ENCODE results near the gene PGBD5.

The PGBD5 gene

DNA sequence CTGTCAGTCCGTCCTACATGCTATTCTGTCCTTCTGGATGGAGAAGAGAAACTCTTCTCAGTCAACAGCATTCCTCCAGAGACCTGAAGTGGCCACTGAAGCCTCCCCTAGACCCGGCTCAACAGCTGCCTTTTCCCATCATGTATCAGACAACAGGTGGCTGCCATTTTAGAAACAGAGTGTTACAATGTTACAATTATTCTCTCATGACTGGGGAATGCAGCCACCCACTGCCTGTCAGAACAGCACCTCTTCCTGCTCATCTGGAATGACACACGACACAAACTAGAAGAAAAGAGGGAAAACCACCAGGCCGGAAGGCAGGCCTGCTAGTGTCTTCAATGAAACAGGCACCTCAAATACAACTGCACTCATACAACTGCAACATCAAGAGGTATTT is 105.3 kb downstream of the PGBD5 start:
- no peak for DNase-seq

DNA sequence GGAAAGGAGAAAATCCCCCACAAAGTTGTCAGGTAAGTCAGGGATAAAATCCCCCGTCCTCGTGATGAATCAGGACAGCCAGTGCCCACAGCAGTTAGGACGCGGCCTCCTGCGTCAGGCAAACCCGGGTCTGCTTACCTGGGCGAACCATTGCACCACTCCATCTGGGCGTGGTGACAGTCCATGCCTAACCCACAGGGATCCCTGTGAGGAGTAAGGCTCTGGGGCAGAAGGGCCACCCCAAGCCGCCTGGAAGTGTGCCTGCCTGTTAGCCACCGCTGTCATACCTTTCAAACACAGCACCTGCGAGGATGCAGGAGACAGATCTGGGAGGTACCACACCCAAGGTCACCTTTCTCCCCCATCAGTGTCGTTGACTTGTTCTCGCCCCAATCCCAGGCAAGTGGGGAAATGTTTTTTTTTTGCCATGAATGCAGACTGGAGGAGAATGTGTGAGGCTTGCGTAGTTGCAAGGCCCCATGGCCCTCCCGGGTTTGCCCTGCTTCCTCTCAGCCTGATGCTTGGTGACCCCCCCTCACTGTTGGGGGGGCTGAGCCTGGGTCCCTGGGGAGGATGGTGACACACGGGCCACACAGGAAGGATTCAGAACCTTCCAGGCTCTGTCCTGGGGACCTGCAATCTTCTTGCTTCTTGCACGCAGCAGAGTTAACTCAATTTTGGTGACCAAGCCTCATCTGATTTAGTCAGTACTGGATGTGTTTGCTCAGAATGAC is 107.0 kb downstream of the PGBD5 start:
- no peak for DNase-seq

DNA sequence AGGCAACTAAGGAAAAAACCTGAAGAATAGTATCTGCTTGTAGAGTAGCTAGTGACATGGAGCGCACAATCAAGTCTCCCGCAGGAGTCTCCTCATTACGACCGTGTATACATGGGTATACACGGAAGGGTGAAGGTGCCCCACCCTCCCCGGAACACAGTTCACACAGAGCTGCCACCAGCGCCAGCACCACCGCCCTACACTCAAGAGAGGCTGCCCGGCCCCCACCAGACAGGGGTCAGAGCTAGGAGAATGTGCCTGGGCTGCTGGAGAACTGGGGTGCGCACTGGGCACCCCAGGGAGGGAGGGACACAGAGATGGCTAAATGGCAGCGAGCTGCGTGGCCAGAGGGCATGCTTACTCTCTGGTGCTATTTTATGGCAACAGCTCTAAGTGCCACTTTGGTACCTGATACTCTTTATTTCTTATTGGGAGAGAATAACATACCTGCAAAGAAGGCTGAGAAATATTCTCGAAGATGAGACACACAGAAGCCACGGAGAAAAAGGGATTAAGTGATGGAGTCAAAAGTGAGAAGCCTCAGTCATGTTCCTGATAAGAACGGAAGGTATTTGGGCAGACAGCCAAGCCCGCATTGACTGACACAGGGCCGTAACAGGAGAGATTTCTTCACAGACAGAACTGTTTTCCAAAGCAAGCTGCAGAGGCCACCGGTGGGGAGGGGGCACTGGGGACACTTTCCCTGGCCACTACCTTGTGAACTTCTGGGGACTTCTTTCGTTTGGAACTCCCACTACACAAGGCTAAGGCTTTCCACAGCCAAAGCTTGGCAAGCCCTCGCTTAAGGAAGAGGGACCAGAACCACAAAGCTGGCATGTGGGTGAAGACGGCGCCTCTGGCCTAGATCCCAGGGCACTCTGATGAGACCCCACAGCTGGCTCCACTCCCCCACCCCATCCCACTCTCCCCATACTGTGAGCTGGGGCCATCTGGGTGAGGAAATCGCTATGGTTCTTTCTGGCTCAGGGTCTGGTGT is 108.0 kb downstream of the PGBD5 start:
- DNase-seq, result no peak

DNA sequence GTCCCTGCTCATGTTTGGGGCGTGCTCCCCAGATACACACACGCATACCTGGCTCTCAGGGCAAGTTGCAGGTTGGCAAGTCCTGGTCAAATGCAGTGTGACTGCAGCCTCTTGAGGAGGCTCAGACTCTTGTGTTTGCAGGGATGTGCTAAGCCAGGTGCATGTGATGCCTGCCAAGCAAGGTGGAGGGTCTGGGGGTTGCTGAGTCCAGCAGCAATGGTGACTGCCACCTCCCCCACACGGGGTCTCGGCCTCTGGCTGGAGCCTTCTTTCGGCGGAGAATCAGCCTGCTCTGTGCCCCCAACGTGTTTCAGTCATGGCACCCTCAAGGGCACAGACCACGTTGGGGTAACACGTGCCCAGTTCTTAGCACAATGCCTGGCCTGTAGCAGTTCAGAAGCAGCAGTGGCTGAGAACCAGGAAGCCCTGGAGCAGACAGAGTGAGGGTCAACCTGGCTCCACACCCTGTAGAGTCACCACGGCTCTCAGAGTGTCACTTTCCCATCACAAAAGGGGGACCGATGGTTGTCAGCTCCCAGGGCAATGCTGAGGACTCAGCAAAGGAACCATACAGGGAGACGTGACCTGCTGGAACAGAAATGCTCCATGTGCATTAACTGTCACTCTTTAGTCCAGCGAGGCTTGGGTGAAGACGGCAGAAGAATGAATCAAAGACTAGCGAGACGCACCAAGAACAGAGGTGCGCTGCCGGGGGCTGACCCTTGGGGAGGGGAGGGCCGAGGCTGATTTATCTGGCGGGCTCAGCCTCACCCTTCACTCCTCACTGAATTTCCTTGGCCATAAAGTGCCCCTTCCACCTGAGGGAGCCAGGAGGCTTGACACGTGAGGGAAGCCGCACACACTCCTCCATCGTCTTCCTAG is 109.0 kb downstream of the PGBD5 start:
- no peak for DNase-seq

DNA sequence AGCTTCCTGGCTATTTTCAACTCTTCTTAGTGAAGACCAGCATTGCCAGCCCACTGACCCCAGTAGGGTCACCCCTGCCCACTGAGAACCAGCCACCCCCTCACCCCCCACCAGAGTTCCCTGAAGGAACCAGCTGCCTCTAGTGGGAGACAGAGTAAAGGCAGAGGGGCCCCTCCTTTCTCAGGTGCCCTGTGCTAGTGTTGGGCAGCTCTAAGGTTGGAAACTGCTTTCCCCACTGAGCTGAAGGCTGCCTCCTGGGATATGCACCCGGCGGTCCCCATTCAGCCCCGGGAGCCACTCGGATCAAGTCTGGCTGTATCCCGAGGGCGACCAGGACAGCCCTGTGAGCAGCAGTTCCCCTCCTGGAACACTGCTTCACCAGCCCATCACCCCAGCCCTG is 111.0 kb downstream of the PGBD5 start:
- DNase-seq, result no peak

DNA sequence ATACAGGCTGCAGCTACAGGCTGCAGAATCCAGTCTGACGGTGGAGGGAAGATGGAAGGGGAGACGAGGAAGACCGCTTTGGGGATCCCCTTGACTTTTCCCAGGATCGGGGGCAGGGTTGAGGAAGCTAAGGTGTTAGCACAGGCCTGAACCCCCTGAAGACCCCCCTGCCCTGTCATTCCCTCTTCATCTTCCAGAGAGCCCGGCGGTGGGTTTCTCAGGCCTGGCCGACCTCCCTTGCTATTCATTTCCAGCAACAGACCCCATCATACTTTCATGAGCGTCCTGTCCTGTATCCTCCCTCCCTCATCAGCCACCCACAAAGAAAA is 112.0 kb downstream of the PGBD5 start:
- DNase-seq, result no peak

DNA sequence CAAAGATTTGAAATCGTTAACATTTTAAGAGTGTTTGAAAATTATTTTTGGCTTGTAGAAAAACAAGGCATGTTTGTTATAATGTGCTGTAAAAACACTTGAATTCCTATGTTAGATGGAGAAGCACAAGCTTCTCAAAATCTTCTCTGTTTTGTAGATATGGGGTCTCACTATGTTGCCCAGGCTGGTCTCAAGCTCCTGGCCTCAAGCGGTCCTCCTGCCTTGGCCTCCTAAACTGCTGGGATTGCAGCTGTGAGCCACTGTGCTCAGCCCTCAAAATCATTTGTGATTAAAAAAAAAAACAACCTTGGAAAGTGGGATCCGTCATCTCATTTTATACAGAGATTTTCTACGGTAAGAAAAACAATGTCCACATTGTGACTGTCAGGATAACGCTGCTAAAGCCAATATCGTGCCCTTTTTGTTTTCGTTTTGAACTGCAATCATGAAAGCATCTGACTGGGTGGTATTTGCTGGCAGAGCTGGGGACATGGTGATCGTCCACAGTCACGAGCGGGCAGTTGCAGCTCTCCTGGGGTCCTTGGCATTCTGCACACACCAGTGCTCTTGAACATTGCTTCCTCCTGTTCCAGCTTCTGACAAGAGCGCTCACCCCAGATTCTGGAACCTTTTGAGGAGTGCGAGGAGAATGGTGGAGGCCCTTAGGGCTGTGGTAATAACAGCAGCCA is 112.5 kb downstream of the PGBD5 start:
- DNase-seq, result no peak

DNA sequence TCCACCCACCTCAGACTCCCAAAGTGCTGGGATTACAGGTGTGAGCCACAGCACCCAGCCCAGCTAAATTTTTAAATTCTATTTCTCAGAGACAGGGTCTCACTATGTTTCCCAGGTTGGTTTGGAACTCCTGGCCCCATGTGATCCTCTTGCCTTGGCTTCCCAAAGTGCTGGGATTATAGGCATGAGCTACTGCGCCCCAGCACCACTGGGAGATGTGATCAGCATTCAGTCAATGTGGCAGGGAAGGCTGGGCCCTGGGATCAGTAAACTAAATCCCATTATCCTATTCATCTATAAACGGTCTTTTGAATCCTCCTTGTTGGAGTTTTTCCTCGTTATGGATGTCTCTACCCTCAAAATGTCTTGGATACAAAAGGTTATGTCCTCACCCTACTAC is 113.5 kb downstream of the PGBD5 start:
- DNase-seq, result no peak

DNA sequence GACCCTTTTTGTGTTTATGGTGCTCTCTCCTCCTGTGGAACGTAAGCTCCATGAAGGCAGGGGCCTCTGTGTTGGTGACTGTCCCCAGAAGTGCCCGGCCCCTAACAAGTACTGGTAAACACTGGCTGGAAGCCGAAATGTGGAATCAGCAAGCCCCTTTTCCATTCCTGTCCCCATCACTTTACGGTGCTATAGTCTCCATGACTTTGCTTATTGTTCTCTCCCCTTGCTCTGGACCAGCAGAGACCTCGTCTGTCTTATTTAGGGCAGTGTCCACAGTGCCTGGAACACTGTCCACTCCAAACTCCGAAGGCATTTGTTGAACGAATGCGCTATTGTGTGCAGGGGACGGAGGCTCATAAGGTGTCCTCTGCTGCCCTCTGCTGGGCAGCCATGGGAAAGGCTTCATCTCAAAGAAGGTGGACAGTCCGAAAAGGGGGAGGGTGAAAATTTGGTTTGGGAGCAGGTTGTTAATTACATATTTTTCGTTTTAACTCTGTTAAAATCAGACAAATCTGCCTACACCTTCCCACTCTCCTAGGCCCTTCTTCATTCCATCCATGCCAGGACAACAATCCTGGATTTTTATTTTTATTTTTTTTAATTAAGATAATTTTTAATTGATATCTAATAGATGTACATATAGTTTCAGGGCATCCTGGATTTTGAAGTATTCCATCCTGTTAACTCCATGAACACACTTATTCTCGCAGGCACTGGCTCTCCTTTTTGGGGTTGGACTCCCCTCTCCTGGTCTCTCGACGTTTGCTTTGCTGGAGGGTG is 115.6 kb downstream of the PGBD5 start:
- DNase-seq, result peak; percentile 70

DNA sequence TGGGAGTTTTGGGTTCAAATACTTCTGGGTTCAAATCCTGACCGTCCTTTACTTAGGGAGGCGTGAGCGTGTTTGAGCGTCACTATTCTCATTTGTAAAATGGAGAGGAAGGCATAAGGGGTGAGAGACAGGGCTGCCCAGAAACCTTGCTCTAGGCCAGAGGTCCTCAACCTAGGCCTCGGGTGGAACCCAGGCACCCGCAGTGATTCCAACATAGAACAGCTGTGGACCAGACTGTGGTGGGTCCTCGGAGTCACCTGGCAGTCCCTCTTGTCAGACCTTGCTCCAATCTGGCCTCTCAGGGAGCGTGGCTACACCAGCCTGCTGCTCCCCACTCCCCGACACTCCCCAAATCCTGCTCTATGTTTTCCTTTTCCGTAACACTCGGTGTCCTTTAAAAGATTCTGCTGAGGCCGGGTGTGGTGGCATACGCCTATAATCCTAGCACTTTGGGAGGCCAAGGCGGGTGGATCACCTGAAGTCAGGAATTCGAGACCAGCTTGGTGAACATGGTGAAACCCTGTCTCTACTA is 116.4 kb downstream of the PGBD5 start:
- DNase-seq, result no peak

DNA sequence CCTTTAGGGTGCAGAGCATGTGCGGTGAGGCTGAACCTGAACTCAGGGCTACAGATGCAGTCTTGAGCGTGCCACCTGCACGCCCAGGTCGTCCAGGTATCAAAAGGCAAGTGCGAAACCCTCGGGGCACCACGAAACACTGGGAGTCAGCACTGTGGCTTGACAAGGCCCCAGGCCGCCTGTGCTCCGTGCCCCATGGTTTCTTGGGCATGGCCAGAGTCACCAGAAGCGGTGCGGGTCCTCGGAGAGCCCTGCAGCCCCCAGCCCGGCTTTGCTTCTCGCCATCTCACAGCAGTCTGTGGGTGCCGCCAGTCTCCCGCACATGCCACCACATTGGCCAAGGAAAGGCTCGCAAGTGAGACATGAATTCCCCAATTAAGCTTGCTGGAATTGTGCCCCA is 117.3 kb downstream of the PGBD5 start:
- no peak for DNase-seq

DNA sequence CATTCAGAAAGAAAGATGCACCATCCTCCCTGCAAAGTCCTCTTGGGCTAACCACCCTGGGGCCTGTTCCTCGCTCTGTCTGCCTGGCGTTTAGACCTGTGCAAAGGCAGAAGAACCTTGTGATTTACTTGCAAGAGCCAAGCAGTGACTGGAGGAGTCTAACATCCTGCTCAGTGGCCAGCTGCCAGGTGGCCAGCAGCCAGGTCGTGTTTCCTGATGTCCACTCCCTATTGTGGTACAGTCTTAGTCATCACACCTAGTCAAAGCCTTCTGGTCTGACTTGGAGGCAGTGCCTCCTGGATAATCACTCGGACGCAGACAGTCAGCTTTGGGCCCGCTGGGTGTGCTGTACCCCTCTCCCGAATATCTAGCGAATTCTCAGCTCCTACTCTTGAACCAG is 118.1 kb downstream of the PGBD5 start:
- DNase-seq, result no peak

DNA sequence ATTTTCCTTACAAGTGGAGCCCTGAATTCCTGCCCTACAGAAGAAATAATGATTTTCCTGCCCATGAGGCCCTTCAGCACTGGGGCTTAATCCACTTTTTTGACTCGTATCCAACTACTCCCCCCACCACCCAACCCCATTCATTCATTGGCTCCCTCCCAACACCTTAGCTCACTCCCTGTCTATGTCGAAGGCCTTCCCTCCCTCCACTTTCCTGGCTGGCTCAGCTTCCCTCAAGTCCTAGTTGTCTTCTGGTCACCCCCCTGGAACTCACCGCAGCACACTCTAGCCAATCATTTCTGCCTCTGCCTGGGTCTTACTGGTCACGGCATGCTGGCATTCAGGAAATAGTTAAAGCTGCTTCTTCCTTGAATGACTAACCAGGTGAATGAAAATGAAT is 118.9 kb downstream of the PGBD5 start:
- no peak for DNase-seq

DNA sequence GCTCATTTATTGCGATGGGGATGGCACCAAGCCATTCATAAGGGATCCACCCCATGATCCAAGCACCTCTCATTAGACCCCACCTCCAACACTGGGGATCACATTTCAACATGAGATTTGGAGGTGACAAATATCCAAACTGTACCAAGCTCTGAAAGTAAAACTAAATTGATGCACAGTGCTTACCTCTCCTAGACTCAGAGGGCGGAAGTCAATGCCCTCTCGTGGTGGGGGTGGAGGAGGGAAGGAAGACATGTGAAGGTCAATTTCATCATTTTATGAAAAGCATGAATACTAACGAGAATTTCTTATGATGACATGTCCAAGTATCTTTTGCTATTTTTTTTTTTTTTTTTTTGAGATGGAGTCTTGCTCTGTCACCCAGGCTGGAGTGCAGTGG is 120.0 kb downstream of the PGBD5 start:
- DNase-seq, result peak; percentile 42

DNA sequence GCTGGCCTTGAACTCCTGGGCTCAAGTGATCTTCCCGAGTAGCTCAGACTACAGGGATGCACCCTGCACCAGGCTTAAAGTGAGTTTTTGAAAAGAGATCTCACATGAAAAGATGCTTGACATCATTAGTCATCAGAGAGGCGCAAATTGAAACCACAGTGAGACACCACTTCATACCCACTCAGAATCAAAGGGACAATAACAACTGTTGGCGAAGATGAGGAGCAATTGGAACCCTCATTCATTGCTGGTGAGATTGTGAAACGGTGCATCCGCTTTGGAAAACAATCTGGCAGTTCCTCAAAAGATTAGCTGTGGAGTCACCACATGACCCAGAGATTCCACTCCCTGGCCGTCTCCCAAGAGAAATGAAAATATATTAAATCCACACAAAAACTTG is 122.3 kb downstream of the PGBD5 start:
- DNase-seq, result no peak

DNA sequence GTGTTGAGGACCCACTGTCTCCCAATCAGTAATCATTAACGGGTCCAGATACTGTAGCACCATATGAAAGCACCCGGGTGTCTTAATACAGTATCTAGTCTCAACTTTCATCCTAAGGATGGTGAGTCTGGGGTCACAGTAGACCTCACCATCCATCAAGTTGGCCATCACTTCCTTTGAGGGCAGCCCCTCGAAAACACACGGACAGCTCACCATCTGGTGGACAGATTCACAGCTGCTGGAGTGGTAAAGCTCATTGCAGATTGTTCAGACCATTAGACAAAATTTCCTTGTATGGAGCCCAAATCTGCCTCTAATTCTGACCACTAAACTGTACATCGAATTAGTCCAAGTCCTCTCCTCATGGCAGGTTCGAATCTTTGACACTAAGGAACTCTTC is 123.1 kb downstream of the PGBD5 start:
- no peak for DNase-seq

DNA sequence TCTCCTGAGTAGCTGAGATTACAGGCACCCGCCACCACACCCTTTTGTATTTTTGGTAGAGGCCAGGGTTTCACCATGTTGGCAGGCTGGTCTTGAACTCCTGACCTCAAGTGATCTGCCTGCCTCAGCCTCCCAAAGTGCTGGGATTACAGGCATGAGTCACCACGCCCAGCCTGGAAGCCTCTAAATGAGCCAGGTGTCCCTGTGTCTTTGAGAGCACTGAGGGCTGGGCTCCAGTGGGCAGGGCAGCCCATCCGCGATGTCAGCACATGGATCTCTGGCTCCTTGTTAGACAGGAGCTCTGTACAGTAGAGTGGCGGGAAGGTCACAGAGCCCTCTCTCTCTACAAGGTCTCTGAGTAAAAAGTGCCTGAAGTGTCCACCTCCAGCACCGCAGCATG is 124.3 kb downstream of the PGBD5 start:
- no peak for DNase-seq

DNA sequence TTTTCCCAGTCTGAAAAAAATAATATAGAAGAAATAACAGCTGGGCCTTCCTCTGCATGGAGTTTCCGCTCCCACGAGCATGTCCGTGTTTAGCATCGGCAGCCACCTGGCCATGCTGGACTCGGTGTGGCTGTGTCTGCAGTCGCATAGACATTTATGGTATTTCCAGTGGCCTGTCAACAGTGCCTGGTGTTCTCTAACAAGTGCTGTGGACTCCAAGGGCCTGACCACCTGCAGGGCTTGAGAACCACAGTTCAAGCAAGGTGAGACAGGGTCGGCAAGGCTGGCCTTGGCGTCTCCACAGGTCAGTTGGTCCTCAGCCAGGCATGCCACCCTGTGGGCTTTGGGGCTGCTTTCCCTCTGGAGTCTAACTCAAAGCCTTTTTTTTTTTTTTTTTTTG is 124.8 kb downstream of the PGBD5 start:
- no peak for DNase-seq

DNA sequence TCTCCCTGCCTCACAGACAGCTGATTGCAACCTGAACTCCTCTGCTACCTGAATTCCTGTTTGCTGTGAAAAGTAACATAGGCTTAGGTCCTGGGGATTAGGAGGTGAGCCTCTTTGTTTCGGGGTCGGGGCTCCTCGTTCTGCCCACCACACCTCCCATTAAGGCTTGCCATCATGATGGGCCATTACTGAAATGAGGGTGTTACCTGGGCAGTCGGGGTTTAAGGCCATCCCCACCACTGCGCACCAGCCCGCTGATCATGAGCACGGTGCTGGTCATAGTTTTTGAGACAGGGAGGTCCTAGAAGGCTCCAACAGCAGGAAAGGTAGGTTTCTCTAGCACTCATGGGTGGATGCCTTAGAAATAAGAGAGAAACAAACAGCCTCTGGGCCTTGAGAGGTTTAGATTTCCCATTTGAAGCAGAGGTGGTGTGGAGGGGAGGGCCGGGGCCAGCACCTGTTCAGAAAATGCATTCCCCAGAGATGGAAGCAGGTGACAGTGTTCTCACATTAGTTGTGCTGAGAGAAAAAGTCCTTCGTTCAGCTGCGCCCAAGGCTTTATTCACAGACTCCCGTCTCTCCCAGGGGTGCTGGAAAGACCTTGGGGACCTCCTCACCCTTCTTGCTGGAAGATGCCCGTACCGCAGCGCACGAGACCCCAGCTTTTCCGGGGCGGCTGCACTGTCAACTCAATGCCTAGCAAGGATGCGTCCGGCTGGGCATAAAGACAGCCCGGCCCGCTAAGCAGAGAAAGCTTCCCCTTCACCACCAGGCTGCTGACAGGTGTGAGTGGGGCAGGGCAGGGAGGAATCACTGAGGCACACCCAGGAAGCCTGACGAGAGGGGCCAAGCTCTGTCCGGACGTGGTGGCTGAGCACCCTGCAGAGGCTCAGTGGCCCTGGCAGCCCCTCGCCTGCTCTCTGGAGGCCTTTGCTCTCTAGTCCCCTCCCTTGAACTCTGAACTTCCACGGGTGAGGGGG is 125.5 kb downstream of the PGBD5 start:
- DNase-seq, result no peak

All from stimulated activated CD4-positive, alpha-beta T cell treated with anti-CD3 and anti-CD28 coated beads, Interleukin-15, amount 100 ng/mL, for 24 hours (primary cell).